HEK293T (cell line): ENCODE data around the gene DOK5.

Source experiments
- CTCF ChIA-PET: fragments of 350-600 bp; formaldehyde crosslinking; extraction: SDS; loops from one replicate; lab custom pipeline; 2021; ENCODE audit warnings: antibody characterized with exemption, inconsistent platforms; lab: Yijun Ruan, JAX
- POLR2A ChIA-PET: fragments of 350-600 bp; formaldehyde crosslinking; extraction: SDS; loops from one replicate; lab custom pipeline; 2020; ENCODE audit warnings: antibody characterized with exemption, inconsistent platforms; lab: Yijun Ruan, JAX
- DNase-seq: peaks from one replicate; pipeline ENCODE4 v3.0.0; 2012; ENCODE audit warnings: mixed read lengths; ENCODE audit errors: extremely low spot score
- ARNT ChIP-seq: fragments of 450-650 bp; IDR thresholded peaks from 2 replicates; pipeline ENCODE4 v1.6.1; 2017; ENCODE audit warnings: mild to moderate bottlenecking
- BHLHE40 ChIP-seq: fragments of 450-650 bp; IDR thresholded peaks from 2 replicates; pipeline ENCODE4 v1.6.1; 2016; ENCODE audit warnings: mild to moderate bottlenecking, moderate library complexity, borderline replicate concordance
- CTBP1 ChIP-seq: fragments of 450-650 bp; IDR thresholded peaks from 2 replicates; pipeline ENCODE4 v1.6.1; 2016; ENCODE audit warnings: borderline replicate concordance
- ELF4 ChIP-seq: fragments of 450-650 bp; IDR thresholded peaks from 2 replicates; pipeline ENCODE4 v1.6.1; 2017; ENCODE audit warnings: antibody characterized with exemption
- FOXA1 ChIP-seq: fragments of 450-650 bp; IDR thresholded peaks from 2 replicates; pipeline ENCODE4 v1.6.1; 2016; ENCODE audit warnings: mild to moderate bottlenecking
- FOXK2 ChIP-seq: fragments of 450-650 bp; IDR thresholded peaks from 2 replicates; pipeline ENCODE4 v1.6.1; 2016; ENCODE audit warnings: mild to moderate bottlenecking
- FOXM1 ChIP-seq: fragments of 450-650 bp; IDR thresholded peaks from 2 replicates; pipeline ENCODE4 v1.6.1; 2017; ENCODE audit warnings: mild to moderate bottlenecking, borderline replicate concordance
- HDGF ChIP-seq: fragments of 450-650 bp; IDR thresholded peaks from 2 replicates; pipeline ENCODE4 v1.6.1; 2017; ENCODE audit warnings: antibody characterized with exemption, borderline replicate concordance
- L3MBTL2 ChIP-seq: fragments of 450-650 bp; conservative IDR thresholded peaks from 2 replicates; pipeline ENCODE4 v1.6.1; 2016; ENCODE audit warnings: mild to moderate bottlenecking
- LEF1 ChIP-seq: fragments of 450-650 bp; IDR thresholded peaks from 2 replicates; pipeline ENCODE4 v1.6.1; 2017; ENCODE audit warnings: mild to moderate bottlenecking, borderline replicate concordance
- NFRKB ChIP-seq: fragments of 450-650 bp; IDR thresholded peaks from 2 replicates; pipeline ENCODE4 v1.6.1; 2016; ENCODE audit warnings: mild to moderate bottlenecking, moderate library complexity
- PKNOX1 ChIP-seq: fragments of 450-650 bp; IDR thresholded peaks from 2 replicates; pipeline ENCODE4 v1.6.1; 2016
- SP1 ChIP-seq: fragments of 450-650 bp; IDR thresholded peaks from 2 replicates; pipeline ENCODE4 v1.6.1; 2017
- SUZ12 ChIP-seq: fragments of 450-650 bp; IDR thresholded peaks from 2 replicates; pipeline ENCODE4 v1.6.1; 2016; ENCODE audit warnings: mild to moderate bottlenecking
- TARDBP ChIP-seq: fragments of 450-650 bp; IDR thresholded peaks from 2 replicates; pipeline ENCODE4 v1.6.1; 2016
- ZNF384 ChIP-seq: fragments of 450-650 bp; IDR thresholded peaks from 2 replicates; pipeline ENCODE4 v1.6.1; 2016

DOK5 gene

DNA sequence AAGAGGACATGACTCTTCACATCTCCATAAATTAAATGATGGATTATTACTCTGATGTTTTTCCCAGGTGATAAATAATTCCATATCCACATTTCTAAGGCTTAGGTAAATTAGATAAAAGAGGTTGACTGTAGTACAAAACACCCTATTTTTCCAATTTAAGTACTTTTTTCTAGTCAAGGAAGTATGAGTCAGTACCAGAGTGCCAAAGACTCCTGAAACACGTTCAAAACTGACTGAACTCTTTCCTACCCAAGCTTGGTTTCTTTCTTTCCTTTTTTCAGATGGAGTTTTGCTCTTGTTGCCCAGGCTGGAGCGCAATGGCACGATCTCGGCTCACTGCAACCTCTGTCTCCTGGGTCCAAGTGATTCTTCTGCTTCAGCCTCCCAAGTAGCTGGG is 85.0 kb downstream of the DOK5 start:
- TF ChIP-seq TARDBP: no peak
- no peak for TF ChIP-seq SP1
- TF ChIP-seq FOXA1: no peak
- no peak for TF ChIP-seq FOXK2
- TF ChIP-seq ZNF384: no peak
- TF ChIP-seq PKNOX1: no peak
- no peak for TF ChIP-seq L3MBTL2
- no peak for TF ChIP-seq CTBP1
- no peak for TF ChIP-seq SUZ12
- TF ChIP-seq NFRKB: no peak
- TF ChIP-seq BHLHE40: no peak
- no peak for TF ChIP-seq LEF1
- TF ChIP-seq FOXM1: no peak
- no peak for TF ChIP-seq HDGF
- TF ChIP-seq ELF4: no peak
- no peak for TF ChIP-seq ARNT
- ChIA-PET CTCF (no interaction called here), POLR2A (no interaction called here)
- no peak for DNase-seq

DNA sequence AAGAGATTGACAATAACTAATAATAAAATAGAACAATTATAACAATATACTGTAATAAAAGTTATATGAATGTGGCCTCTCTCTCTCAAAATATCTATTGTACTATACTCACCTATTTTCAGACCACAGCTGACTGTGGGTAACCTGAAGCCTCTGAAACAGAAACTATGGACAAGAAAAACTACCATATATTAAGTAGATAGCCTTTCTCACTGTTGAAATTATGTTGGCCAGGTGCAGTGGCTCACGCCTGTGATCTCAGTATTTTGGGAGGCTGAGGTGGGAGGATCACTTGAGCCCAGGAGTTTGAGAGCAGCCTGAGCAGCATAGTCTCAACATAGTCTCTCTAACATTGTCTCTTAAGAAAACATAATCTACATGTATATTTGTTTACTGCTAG is 89.9 kb downstream of the DOK5 start:
- CTCF ChIA-PET: no interaction called here
- no peak for DNase-seq
- TF ChIP-seq FOXM1 (no peak), NFRKB (no peak), BHLHE40 (no peak), SUZ12 (no peak), LEF1 (no peak), FOXK2 (no peak), SP1 (no peak), PKNOX1 (no peak), TARDBP (no peak), CTBP1 (no peak), HDGF (no peak), ELF4 (no peak), FOXA1 (no peak), ZNF384 (no peak), L3MBTL2 (no peak)
- POLR2A ChIA-PET: no interaction called here

DNA sequence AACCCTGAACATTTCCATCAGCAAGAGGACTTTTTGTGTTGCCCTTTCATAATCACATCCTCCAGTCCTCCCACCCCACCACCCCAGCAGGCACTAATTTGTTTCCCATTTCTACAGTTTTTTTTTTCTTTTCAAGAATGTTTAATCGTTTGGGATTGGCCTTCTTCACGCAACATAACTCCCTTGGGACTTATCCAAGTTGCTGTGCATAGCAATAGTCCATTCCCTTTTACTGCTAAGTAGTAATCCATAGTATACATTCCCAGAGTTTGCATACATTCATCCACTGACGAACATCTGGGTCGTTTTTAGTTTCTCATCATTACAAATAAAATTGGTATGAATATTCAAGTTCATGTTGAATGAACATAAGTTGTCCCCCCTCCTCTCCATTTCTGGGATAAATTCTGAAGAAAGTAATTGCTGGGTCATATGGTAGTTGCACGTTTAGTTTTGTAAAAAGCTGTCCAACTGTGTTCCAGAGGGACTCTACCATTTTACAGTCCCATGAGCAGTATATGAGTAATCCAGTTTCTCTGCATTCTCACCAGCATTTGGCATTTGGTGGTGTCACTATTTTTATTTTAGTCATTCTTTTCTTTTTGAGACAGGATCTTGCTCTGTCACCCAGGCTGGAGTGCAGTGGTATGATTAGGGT is 90.8 kb downstream of the DOK5 start:
- no peak for DNase-seq
- CTCF ChIA-PET: no interaction called here
- TF ChIP-seq FOXK2 (no peak), BHLHE40 (no peak), NFRKB (no peak), PKNOX1 (no peak), HDGF (no peak), L3MBTL2 (no peak), CTBP1 (no peak), ELF4 (no peak), ARNT (no peak), SUZ12 (no peak), SP1 (no peak), LEF1 (no peak), TARDBP (no peak)
- POLR2A ChIA-PET: no interaction called here

DNA sequence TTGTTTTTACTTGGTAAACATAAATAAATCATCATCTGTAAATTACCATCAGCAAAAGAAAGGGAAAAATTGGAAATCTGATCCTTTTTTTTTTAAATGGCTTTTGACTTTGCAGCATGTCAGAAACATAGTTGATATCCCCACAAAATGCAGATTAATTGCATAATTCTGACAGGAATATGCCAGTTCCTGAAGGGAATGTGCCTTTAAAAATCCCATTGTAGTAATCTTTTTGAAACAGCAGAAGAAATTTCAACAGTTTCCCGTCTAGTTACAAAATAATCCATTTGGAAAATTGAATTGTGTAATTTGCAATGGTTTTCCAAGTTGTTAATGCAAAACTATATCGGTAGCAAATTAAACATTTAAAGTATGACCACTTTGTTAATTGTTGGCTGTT is 95.2 kb downstream of the DOK5 start:
- DNase-seq: no peak

DNA sequence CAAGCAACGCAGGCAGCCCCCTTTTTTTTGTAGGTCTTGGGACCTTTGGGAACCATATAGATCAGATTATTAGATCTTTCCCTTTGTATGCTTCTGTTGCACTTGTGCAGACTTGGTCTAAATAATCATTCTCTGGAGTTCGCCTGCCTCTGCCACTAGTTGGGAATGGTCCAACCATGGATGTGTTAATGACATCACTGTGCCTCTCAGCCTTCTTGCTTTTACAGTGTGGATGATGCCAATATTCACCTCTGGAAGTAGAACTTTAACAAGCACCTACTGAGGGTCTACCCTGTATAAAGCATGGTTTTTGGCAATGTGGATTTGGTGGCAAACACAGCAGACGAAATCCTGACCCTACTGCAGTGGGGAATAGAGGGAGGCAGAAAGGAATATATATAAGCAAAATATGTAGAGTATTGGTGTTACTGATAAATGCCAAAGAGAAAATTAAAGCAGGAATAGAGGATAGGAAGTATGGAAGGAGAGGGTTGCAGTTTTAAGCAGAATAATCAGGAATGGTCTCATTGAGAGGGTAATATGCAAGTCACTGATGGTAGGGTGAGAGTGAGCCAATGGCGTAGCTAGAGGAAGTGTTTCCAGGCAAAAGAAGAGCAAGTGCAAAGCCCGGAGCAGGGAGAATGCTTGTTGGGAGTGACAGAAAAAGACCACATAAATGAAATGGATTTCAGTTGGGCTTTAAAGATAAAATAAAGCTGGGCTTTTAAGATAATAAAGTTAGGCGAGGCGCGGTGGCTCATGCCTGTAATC is 97.5 kb downstream of the DOK5 start:
- POLR2A ChIA-PET: no interaction called here
- no peak for TF ChIP-seq HDGF
- TF ChIP-seq PKNOX1: no peak
- no peak for TF ChIP-seq FOXM1
- no peak for TF ChIP-seq FOXA1
- TF ChIP-seq ZNF384: no peak
- no peak for TF ChIP-seq SUZ12
- no peak for TF ChIP-seq BHLHE40
- no peak for DNase-seq
- CTCF ChIA-PET: no interaction called here

More for the DNA sequence above, 95.2 kb downstream of the DOK5 start:
- ChIA-PET POLR2A (no interaction called here), CTCF (no interaction called here)
- no peak for TF ChIP-seq FOXK2
- no peak for TF ChIP-seq PKNOX1
- no peak for TF ChIP-seq HDGF
